ENCODE measurements around the gene MPPED1. TPM values are rescaled to one million over a fixed set of nuclear protein-coding genes. Genes with fewer than 3 reads are reported as not detected.

Gene MPPED1
- total RNA-seq, 1 experiment from 2014 or later, result 0.28 TPM

DNA sequence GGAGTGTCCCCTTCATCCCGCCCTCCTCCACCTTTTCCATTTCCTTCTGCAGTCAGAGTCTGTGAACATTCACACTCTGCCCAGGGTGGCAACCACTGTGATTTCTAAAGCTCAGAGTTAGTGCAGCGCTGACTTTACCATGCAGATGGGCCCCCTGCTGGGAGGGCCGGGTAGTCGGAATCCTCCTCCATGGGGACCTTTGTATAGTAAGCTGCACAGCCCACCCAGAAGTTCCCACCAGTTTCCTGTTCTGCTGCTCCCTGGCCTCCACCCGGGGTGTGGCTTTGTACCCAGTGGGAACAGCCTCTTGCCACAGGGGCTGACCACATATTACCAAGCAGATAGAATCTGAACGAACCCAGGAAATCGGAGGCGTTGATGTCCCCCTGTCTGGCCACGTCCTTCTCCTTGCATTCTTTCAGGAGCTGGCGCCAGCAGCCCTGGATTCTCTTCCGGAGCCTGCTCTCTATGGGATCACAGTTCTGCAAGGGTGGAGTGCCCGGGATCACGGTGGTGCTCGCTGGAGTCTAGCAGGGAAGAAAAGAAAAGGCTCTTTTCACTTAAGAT is 125.3 kb downstream of the MPPED1 start:
- H4K91ac ChIP-seq (ENCODE audit: insufficient read length, low read depth, low read length), result no peak overlapping the region
- H3K79me1 ChIP-seq (ENCODE audit: insufficient read depth, low read depth, low read length, poor library complexity, severe bottlenecking), result no peaks in the 10 kb centered on the region
- H3K18ac ChIP-seq (ENCODE audit: insufficient read length, low read depth, low read length), result no peak overlapping the region
- no peak overlapping the region for H4K8ac ChIP-seq (replicated peaks; ENCODE audit: insufficient read length, low read depth, low read length)
- no peak overlapping the region for H3K4me2 ChIP-seq (ENCODE audit: insufficient read depth, insufficient read length, low read length)
- H3K9ac ChIP-seq (ENCODE audit: extremely low read depth, insufficient read length, low read length), result no peak overlapping the region
- Mint-ChIP-seq H3K4me1 (no peaks in the 10 kb centered on the region; a peak in 1 of 4 replicates), H3K4me3 (no peak overlapping the region), H3K36me3 (ENCODE audit: insufficient read depth in 1 of 3, low read depth in 3 of 3) (peaks cover 5 to 11% (median 8%) of the 10 kb centered on the region in 3 experiments; a peak in 5 of 7 replicates), H3K27ac (no peak overlapping the region), H3K9me3 (peaks cover 11 to 17% of the 10 kb centered on the region in 2 experiments), H3K27me3 (ENCODE audit: low read depth) (peaks cover 13% of the 10 kb centered on the region)
- no peak overlapping the region for H3K4ac ChIP-seq (ENCODE audit: low read depth, low read length)
- no peak overlapping the region for H3K56ac ChIP-seq (ENCODE audit: insufficient read length, low read depth, low read length)
- H3K23me2 ChIP-seq (ENCODE audit: insufficient read length, low read depth, low read length, poor library complexity, severe bottlenecking), result no peaks in the 10 kb centered on the region
- no peak overlapping the region for H3T11ph ChIP-seq (ENCODE audit: low read length)
- H2BK5ac ChIP-seq (ENCODE audit: insufficient read length, low read length), result no peak overlapping the region
- H2AFZ ChIP-seq (ENCODE audit: low read length), result no peak overlapping the region
- no peak overlapping the region for H2BK12ac ChIP-seq (ENCODE audit: insufficient read length, low read depth, low read length)
- no peak overlapping the region for H4K5ac ChIP-seq (ENCODE audit: insufficient read length, low read depth, low read length)
- H3K27ac ChIP-seq (ENCODE audit: insufficient read length, low read depth, low read length), result no peak overlapping the region
- no peak for TF ChIP-seq CTCF (conservative IDR thresholded peaks at IDR 0.05)
- H2BK20ac ChIP-seq (ENCODE audit: low read depth, low read length, poor library complexity, severe bottlenecking), result no peak overlapping the region
- no peaks in the 10 kb centered on the region for H3K4me1 ChIP-seq (ENCODE audit: insufficient read depth, low read length)
- H2AK5ac ChIP-seq (ENCODE audit: insufficient read length, low read length), result no peak overlapping the region
- H3K27me3 ChIP-seq (ENCODE audit: insufficient read depth, low read length), result no peaks in the 10 kb centered on the region
- no peak overlapping the region for H3K23ac ChIP-seq (ENCODE audit: insufficient read length, low read depth, low read length)
- H3K14ac ChIP-seq (ENCODE audit: insufficient read depth, low read length), result no peak overlapping the region
- no peaks in the 10 kb centered on the region for H4K20me1 ChIP-seq (ENCODE audit: control insufficient read depth, insufficient read depth, insufficient read length)
- DNase-seq, result no peak
- no peak overlapping the region for H2BK15ac ChIP-seq (ENCODE audit: low read depth, low read length)
- H3K9me3 ChIP-seq (ENCODE audit: control insufficient read depth, low read depth, low read length), result no peaks in the 10 kb centered on the region
- no CpG with 5 or more reads among the region's 14 CpGs for WGBS (ENCODE audit: extremely low coverage, insufficient read length, low lambda C conversion rate)
- no peak overlapping the region for H2BK120ac ChIP-seq (ENCODE audit: low read depth, low read length, poor library complexity, severe bottlenecking)
- no peaks in the 10 kb centered on the region for H3K79me2 ChIP-seq (ENCODE audit: insufficient read depth, low read length)

Measured in H9 (cell line).